AG09309 (cell line): ENCODE results near the gene S100A14.
"Not testable (repeated sequence)": the region's sequence is repeated elsewhere in the genome, so short reads cannot be mapped to it uniquely, and the experiment has no call there.

ENCODE experiments used
- DNase-seq: peaks from one replicate; pipeline ENCODE4 v3.0.0-alpha.2; 2010; ENCODE audit warnings: low read depth
- H3K4me3 ChIP-seq: 2 replicates; pipeline ENCODE4 v1.5.1; 2011; ENCODE audit warnings: mild to moderate bottlenecking, low read depth, low read length, moderate library complexity; ENCODE audit not compliant: control insufficient read depth
- TF ChIP-seq, protein P1 (sequence below): IDR thresholded peaks from 2 replicates; pipeline ENCODE4 v1.5.1; 2011; ENCODE audit warnings: mild to moderate bottlenecking, low read depth, low read length, inconsistent platforms; ENCODE audit not compliant: insufficient read depth, control insufficient read depth; ENCODE audit errors: missing control alignments

S100A14 gene

DNA sequence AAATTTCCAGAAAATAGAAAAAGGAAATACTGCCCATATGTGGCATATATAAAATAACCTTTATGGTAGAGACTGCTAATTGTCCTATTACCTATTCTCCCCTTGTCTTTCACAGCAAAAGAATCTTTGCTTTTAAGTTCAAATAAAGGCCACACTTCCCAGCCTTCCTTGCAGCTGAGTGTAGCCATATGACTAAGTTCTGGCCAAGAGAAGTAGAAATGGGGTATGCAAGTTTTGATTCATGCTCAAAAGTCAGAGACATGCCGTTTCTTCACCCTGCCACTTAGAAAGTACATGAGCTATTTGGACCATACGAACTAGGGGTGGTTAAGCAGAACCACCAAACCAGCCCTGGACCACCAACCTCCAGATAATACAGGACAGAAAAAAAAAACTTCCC, 32.1 kb downstream of the S100A14 start:
- TF ChIP-seq, protein P1, sequence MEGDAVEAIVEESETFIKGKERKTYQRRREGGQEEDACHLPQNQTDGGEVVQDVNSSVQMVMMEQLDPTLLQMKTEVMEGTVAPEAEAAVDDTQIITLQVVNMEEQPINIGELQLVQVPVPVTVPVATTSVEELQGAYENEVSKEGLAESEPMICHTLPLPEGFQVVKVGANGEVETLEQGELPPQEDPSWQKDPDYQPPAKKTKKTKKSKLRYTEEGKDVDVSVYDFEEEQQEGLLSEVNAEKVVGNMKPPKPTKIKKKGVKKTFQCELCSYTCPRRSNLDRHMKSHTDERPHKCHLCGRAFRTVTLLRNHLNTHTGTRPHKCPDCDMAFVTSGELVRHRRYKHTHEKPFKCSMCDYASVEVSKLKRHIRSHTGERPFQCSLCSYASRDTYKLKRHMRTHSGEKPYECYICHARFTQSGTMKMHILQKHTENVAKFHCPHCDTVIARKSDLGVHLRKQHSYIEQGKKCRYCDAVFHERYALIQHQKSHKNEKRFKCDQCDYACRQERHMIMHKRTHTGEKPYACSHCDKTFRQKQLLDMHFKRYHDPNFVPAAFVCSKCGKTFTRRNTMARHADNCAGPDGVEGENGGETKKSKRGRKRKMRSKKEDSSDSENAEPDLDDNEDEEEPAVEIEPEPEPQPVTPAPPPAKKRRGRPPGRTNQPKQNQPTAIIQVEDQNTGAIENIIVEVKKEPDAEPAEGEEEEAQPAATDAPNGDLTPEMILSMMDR: no peak
- no peak overlapping the region for H3K4me3 ChIP-seq
- DNase-seq: no peak

DNA sequence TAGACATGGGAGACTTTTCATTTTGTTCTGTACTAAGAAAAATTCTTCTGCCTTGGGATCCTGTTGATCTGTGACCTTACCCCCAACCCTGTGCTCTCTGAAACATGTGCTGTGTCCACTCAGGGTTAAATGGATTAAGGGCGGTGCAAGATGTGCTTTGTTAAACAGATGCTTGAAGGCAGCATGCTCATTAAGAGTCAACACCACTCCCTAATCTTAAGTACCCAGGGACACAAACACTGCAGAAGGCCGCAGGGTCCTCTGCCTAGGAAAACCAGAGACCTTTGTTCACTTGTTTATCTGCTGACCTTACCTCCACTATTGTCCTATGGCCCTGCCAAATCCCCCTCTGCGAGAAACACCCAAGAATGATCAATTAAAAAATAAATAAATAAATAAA, 32.6 kb downstream of the S100A14 start:
- not testable (repeated sequence) for H3K4me3 ChIP-seq, DNase-seq

DNA sequence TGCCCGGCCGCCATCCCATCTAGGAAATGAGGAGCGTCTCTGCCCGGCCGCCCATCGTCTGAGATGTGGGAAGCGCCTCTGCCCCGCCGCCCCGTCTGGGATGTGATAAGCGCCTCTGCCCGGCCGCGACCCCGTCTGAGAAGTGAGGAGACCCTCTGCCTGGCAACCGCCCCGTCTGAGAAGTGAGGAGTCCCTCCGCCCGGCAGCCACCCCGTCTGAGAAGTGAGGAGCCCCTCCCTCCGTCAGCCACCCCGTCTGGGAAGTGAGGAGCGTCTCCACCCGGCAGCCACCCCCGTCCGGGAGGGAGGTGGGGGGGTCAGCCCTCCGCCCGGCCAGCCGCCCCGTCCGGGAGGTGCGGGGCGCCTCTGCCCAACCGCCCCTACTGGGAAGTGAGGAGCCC, 33.3 kb downstream of the S100A14 start:
- not testable (repeated sequence) for H3K4me3 ChIP-seq, DNase-seq

DNA sequence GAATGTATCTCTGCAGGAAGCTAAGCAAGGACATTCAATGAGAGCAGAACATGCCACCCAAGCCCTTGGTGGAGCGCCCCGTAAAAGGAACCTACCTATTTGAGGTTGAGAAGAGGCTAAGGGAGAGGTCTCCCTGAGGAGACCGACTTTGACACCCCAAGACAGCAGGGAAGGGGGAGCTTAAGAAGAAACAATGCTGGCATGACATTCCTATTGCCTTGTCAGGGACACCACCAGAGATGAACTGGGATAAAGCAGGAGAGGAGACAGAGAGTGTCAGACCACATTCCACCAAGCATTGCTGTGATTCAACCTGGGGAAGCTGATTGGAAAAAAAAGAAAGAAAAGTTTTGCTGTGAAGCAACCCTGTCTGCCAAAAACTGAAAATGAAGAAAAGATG, 37.2 kb downstream of the S100A14 start:
- no peak overlapping the region for H3K4me3 ChIP-seq
- no peak for DNase-seq
- TF ChIP-seq, protein P1: no peak

DNA sequence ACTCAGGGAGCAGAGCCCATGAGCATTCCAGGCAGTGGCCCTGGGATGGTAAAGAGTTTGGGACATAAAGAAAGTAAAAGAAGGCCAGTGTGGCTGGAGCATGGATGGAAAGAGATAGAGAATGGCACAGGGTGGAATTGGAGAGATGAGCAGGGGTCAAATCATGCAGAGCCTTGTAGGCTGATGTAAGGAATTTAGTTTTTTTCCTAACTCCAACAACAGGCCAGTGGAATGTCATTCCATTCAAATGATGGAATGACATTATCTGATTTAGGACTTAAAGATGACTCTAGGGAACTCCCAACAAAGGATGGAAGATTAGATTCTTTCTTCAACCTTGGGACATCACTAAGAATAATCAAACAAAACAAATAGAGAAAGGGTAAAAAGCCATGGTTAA, 37.6 kb downstream of the S100A14 start:
- no peak overlapping the region for H3K4me3 ChIP-seq
- TF ChIP-seq, protein P1: no peak
- no peak for DNase-seq

DNA sequence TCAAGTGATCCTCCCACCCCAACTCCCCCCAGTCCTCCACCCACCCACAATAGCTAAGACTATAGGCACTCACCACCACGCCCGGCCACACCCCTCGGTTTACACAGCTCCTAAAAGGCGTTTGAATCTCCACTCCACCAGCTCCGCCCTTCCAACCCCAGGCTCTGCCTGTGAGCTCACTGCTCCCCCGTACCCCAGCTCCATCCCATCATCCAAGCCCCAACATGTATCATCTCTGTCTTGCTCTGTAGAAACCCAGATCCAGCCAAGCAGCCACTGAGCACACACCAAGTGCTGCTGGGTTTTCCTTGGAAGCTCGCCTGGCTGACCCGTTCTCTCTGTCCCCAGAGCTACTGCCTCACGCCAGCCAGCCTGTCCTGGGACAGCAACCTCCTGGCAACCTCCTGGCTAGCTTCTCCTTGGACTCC, 38.5 kb downstream of the S100A14 start:
- H3K4me3 ChIP-seq: no peak overlapping the region
- DNase-seq: no peak
- TF ChIP-seq, protein P1: no peak

DNA sequence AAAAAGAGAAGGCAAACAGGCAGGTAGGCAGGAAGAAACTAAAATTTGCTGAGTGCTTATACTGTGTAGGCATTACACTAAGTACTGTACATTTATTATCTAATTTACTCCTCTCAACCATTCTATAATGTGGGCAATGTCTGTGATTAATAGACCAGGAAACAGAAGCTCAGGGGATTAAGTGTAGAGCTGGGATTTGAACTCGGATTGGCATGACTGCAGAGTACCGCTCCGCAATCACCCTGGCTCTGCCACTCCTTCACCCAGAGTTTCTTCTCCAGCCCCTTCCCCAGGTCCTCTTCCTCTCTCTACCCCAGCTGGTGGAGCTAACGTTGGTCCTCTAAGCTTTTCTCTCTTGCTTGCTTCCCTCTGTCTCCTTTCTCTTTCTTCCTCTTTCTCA, 39.0 kb downstream of the S100A14 start:
- H3K4me3 ChIP-seq: no peak overlapping the region
- DNase-seq: no peak
- TF ChIP-seq, protein P1: no peak

DNA sequence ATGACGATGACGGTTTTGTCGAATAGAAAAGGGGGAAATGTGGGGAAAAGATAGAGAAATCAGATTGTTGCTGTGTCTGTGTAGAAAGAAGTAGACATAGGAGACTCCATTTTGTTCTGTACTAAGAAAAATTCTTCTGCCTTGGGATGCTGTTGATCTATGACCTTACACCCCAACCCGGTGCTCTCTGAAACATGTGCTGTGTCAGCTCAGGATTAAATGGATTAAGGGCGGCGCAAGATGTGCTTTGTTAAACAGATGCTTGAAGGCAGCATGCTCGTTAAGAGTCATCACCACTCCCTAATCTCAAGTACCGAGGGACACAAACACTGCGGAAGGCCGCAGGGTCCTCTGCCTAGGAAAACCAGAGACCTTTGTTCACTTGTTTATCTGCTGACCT, 40.6 kb downstream of the S100A14 start:
- not testable (repeated sequence) for H3K4me3 ChIP-seq, DNase-seq

DNA sequence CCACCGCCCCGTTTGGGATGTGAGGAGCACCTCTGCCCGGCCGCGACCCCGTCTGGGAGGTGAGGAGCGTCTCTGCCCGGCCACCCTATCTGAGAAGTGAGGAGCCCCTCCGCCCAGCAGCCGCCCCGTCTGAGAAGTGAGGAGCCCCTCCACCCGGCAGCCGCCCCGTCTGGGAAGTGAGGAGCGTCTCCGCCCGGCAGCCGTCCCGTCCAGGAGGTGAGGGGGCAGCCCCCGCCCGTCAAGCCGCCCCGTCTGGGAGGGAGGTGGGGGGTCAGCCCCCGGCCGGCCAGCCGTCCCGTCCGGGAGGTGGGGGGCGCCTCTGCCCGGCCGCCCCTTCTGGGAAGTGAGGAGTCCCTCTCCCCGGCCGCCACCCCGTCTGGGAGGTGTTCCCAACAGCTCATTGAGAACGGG, 41.0 kb downstream of the S100A14 start:
- DNase-seq, H3K4me3 ChIP-seq: not testable (repeated sequence)
